Measurements from ENCODE around the gene GPR83.

- TF ChIP-seq POLR2A (IDR thresholded peaks at IDR 0.05) (no peak), CTCF (IDR thresholded peaks at IDR 0.05) (no peak)
These were observed 600 bp upstream of the GPR83 start for GRCh38 chr11:94401773-94402265.

Data from body of pancreas (tissue), 4 donors.